ENCODE data around the gene CYP4F11. TPM values are rescaled to one million over a fixed set of nuclear protein-coding genes. Genes with fewer than 3 reads are reported as not detected.
"Not testable (repeated sequence)": the region's sequence is repeated elsewhere in the genome, so short reads cannot be mapped to it uniquely, and the experiment has no call there.

Gene CYP4F11, protein sequence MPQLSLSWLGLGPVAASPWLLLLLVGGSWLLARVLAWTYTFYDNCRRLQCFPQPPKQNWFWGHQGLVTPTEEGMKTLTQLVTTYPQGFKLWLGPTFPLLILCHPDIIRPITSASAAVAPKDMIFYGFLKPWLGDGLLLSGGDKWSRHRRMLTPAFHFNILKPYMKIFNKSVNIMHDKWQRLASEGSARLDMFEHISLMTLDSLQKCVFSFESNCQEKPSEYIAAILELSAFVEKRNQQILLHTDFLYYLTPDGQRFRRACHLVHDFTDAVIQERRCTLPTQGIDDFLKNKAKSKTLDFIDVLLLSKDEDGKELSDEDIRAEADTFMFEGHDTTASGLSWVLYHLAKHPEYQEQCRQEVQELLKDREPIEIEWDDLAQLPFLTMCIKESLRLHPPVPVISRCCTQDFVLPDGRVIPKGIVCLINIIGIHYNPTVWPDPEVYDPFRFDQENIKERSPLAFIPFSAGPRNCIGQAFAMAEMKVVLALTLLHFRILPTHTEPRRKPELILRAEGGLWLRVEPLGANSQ
- total RNA-seq (2014; rRNA removed; shearing (Covaris generic)) = 0.13 TPM in 1 of 2 replicates, not detected in the other

DNA sequence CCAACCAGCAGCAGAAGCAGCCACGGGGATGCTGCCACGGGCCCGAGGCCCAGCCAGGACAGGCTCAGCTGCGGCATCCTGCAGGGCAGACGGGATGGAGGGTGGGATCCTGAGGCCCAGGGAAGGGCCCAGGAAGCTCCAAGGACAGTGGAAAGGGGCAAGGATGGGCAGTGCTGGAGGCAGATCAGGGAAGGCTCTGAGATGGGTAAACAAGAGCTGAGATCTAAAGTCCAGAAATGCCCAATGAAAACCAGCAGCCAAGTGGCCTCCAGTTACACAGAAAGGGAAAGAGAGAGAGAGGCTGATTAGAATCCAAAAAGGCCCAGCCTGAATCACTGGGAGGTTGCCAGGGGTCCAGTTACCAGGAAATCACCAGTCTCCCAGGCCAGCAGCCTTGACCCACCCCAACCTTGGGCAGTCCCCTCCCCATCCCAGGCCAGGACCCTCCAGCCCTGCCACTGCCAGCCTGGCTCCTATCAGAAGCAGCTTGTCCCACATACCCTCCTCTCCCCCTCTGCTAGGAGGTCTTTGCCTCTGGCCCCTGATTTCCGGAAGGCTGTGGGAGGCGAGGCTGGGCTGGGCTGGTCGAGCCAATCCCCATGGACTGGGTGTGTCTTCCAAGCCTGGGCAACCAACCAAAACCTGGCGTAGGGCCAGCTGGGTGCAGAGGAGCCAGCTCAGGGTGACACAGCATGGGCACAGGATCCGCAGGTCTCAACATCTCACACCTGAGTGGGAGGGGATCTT lies at the start of gene CYP4F11:
CYP4F11 (minus strand) TSS at position 198 of the 747 bp plus-strand sequence; CDS start at position 77, 121 bp downstream.
- DNase-seq = peak; percentile 36 to 42
- H3K27ac ChIP-seq = no peak within 1 kb of the TSS
- H3K9me3 ChIP-seq (replicated peaks) = no peaks in the 10 kb centered on the region; the same call in 1 of the 2 replicates

DNA sequence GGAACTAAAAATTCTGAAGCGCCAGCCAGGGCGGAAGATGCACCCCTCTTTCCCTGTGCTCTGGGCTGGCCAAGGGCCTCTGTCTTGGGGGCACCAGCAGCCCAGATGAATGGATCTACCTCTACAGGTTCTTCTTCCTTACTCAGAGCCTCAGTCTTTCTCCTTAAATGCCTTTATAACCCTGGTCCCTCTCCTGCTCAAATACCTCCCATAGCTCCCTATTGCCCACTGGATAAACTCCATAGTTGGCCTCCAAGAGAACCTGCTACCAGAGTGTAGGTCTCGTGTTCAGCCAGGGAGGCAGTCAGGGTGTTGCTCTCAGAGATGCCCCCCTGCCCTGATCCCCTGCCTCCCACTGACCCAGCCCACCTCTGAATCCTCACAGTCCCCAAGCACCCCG lies 45.0 kb upstream of the CYP4F11 start:
- H3K4me1 ChIP-seq = no peaks in the 10 kb centered on the region
- no peaks in the 10 kb centered on the region for H3K36me3 ChIP-seq

More for the DNA sequence above, at the start of gene CYP4F11:
- Histone ChIP-seq H3K4me1 (no peaks in the 10 kb centered on the region), H3K36me3 (no peaks in the 10 kb centered on the region), H3K27me3 (no peaks in the 10 kb centered on the region), H3K4me3 (no peak within 1 kb of the TSS)

DNA sequence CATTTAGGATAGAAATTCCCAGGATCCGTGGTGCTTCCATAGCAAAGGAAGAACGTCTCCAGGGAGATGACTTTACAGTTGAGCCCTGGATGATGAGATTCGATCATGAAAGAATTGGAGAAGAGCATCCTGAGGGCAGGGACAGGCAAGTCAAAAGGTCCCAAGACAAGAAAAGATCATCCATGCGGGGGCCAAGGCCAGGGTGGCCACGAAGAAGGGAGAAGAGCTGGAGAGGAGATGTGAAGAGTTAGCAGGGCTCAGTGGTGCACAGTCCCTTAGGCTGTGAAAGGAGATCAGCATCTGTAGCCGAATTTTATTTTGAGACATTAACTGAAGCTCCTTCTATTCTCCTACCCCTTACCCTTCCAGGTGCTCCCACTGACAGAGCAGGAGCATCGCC lies 43.4 kb upstream of the CYP4F11 start:
- Histone ChIP-seq H3K4me1 (no peaks in the 10 kb centered on the region), H3K4me3 (no peak overlapping the region), H3K27ac (no peak overlapping the region), H3K9me3 (replicated peaks) (peaks cover 3% of the 10 kb centered on the region; the same call in 1 of the 2 replicates), H3K36me3 (no peaks in the 10 kb centered on the region), H3K27me3 (no peaks in the 10 kb centered on the region)
- DNase-seq = no peak

More for the DNA sequence above, 45.0 kb upstream of the CYP4F11 start:
- Histone ChIP-seq H3K27me3 (no peaks in the 10 kb centered on the region), H3K4me3 (no peak overlapping the region), H3K27ac (no peak overlapping the region), H3K9me3 (replicated peaks) (peaks cover 3% of the 10 kb centered on the region; the same call in 1 of the 2 replicates)
- DNase-seq = no peak

DNA sequence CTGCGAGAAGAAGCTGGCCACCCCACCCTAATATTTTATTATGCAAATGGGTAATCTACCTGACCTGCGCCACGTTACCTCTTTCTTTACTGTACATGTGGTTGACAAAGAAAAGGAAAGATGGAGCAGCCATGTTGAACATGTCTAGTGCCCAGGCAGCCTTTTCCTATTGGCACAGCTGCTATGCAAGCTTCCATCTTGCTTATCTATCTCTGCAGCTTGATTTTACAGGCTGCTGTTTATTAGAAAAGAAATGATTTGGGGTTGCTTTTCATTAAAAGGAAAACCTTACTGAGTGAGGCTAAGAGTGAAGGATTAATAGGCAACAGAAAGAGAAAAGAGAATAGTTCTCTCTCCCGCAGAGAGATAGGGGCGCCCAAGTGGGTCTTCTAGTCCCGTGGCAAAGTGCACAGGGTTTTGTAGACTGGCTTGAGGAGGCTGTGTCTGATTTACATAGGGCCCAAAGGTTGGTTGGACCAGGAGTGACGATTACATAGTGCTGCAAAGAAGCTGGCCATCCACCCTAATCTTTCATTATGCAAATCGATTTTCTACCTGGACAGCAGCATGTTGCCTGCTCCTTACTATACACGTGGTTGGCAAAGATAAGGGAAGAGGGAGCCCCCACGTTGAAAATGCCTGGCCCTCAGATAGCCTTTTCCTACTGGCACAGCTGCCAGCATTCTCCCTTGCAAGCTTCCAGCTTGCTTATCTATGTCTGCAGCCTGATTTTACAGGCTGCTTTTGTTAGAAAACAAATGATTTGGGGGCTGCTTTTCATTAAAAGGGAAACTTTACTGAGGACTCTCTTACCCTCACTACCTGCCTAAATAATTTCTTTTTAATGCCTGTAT lies 42.7 kb upstream of the CYP4F11 start:
- H3K36me3 ChIP-seq = no peaks in the 10 kb centered on the region
- DNase-seq = no peak
- H3K27ac ChIP-seq = no peak overlapping the region
- no peak overlapping the region for H3K4me3 ChIP-seq
- no peaks in the 10 kb centered on the region for H3K27me3 ChIP-seq
- H3K4me1 ChIP-seq = no peaks in the 10 kb centered on the region
- peaks cover 3% of the 10 kb centered on the region; the same call in 1 of the 2 replicates for H3K9me3 ChIP-seq (replicated peaks)

DNA sequence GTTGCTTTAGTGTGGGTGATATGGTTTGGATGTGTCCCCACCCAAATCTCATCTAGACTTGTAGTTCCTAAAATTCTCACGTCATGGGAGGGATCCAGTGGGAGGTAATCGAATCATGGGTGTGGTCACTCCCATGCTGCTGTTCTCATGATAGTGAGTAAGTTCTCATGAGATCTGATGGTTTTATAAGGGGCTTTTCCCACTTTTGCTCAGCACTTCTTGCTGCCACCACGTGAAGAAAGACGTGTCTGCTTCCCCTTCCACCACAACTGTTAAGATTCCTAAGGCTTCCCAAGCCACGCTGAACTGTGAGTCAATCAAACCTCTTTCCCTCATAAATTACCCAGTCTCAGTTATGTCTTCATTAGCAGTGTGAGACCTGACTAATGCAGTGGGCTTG lies 40.5 kb upstream of the CYP4F11 start:
- H3K27me3 ChIP-seq = no peaks in the 10 kb centered on the region
- no peak for DNase-seq
- H3K9me3 ChIP-seq (replicated peaks) = peaks cover 3% of the 10 kb centered on the region; the same call in 1 of the 2 replicates
- no peaks in the 10 kb centered on the region for H3K4me1 ChIP-seq
- no peak overlapping the region for H3K4me3 ChIP-seq
- H3K27ac ChIP-seq = no peak overlapping the region
- no peaks in the 10 kb centered on the region for H3K36me3 ChIP-seq

DNA sequence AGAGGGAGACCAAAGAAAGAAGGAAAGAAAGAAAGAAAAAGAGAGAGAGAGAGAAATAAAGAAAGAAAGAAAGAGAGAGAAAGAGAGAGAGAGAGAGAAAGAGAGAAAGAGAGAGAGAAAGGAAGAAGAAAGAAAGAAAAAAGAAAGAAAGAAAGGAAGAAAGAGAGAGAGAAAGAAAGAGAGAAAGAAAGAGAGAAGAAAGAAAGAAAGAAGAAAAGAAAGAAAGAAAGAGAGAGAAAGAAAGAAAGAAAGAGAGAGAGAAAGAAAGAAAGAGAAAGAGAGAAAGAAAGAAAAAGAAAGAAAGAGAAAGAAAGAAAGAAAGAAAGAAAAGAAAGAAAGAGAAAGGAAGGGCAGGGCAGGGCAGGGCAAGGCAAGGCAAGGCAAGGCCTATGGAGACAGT lies 37.7 kb upstream of the CYP4F11 start:
- not testable (repeated sequence) for H3K36me3 ChIP-seq; H3K27me3 ChIP-seq; H3K4me3 ChIP-seq; H3K9me3 ChIP-seq (replicated peaks); H3K27ac ChIP-seq; H3K4me1 ChIP-seq; DNase-seq

DNA sequence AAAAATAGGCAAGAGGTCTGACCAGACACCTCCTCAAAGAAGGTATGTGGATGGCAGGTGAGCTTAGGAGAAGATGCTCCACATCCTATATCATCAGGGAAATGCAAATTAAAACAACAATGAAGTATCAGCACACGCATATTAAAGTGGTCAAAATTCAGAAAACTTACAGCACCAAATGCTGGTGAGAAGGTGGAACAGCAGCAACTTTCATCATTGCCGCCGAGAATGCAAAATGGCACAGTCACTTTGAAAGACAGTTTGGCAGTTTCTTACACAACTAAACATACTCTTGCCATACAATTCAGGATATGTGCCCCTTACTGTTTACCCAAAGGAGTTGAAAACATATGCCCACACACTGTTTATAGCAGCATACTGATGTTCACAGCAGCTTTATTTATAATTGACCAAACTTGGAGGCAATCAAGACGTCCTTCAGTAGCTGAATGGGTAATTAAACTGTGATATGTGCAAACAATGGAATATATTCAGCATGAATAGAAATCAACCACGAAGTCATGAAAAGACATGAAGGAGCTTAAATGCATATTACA lies 37.0 kb upstream of the CYP4F11 start:
- Histone ChIP-seq H3K4me1 (no peaks in the 10 kb centered on the region), H3K27ac (no peak overlapping the region), H3K36me3 (no peaks in the 10 kb centered on the region), H3K27me3 (no peaks in the 10 kb centered on the region), H3K9me3 (replicated peaks) (no peaks in the 10 kb centered on the region), H3K4me3 (no peak overlapping the region)
- DNase-seq = no peak

DNA sequence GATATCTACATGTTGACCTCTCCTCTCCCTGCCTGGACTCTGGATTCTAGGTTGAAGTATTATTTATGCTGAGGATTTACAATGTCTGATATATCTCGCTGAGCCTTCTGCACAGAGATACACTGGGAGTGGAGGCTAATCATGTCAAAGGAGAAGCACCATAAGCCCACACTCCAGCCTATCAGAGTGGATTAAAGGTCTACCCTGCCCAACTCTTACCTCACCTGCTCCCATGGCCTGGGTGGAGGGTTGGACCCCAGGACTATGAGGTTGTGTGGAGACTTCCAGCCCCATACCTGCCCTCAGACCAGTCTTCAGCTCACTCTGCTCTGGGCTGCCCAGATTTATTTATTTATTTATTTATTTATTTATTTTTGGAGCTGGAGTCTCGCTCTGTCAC lies 29.9 kb upstream of the CYP4F11 start:
- H3K4me1 ChIP-seq = no peaks in the 10 kb centered on the region
- no peaks in the 10 kb centered on the region for H3K27me3 ChIP-seq
- no peak for DNase-seq
- H3K27ac ChIP-seq = no peak overlapping the region
- no peaks in the 10 kb centered on the region for H3K9me3 ChIP-seq (replicated peaks)
- H3K36me3 ChIP-seq = no peaks in the 10 kb centered on the region
- H3K4me3 ChIP-seq = no peak overlapping the region

DNA sequence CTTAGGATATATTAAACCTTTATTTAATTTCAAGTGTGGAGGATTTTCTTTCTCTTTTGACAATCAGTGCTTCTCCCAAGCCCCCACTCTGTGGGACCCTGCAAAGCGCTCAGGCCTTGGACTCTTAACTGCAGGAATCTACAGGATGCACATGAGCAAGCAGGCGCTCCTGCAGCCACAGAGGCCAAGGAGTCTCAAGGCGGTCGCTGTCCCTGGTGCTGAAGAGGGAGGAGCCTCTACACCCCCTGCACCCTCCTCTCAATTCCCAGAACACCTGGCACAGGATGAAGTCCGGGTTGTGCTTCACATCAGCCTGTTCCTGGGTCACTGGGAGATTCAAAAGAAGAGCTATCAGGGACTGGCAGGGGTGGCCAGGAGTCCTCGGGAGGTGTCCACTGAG lies 28.0 kb upstream of the CYP4F11 start:
- Histone ChIP-seq H3K27me3 (no peaks in the 10 kb centered on the region), H3K4me1 (no peaks in the 10 kb centered on the region), H3K9me3 (replicated peaks) (no peaks in the 10 kb centered on the region), H3K4me3 (no peak overlapping the region), H3K36me3 (no peaks in the 10 kb centered on the region), H3K27ac (no peak overlapping the region)
- DNase-seq = peak in 1 of 2 experiments; percentile 23

DNA sequence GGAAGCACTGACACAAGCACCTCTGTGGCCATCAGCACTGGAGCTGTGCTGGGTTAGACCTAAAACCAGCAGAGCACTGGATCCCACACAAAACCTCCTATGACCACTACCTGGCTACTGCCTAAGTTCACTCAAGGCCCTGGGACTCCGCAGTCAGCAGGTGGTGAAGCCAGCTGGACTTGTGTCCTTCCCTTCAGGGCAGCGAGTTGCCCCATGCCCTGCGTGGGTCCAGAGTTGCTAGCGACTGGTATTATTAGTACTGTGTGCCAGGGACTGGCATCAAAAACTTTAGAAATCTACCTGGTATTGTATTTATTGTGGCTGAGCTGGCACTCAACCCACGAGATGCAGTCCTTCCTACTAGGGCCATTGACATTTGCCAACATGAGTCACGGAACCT lies 20.5 kb upstream of the CYP4F11 start:
- DNase-seq = no peak

DNA sequence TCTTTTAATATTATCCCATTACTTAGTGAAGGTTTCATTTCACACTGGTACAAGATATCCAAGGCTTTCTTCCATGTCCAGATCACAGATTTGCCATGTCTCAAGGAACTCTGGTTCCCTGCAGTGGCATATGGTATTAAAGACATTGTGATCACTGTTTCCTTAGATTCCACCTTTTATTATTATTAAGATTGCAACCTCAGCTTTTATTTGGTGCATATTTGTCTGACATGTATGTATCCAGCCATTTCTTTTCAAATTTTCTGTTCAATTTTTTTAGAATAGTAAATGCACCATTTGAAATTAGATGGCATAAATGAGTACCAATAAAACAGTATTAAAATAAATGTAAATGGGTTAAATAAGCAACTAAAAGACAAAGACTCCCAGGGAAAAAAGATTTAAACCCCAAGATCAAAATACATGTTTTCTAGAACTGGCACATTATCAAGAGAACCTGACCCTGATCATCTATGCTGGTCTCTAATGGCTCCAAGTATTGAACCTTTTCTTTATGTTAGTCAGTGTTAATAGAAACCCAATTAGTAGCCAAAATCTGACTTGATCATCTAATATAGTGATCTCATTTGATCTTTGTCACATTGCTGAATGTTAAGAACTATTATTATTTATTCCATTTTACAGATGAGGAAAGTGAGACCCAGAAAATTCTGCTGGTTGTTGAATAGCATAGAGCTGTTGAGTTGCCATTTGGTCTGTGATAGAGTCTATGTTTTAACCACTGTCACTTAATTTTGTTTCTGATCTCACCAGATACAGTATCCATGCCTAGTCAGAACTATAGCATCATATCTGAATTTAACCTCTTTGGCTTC lies 14.1 kb upstream of the CYP4F11 start, which contains the start of gene OR10H4:
OR10H4 (plus strand) TSS at position 786 of the 836 bp plus-strand sequence; CDS start at position 786, 0 bp downstream.
- Histone ChIP-seq H3K4me1 (no peaks in the 10 kb centered on the region), H3K9me3 (replicated peaks) (peaks cover 22% of the 10 kb centered on the region), H3K4me3 (no peak within 1 kb of the TSS), H3K27me3 (no peaks in the 10 kb centered on the region), H3K27ac (no peak within 1 kb of the TSS), H3K36me3 (no peaks in the 10 kb centered on the region; the same call in 1 of the 2 replicates)
- no peak for DNase-seq

More for the DNA sequence above, 20.5 kb upstream of the CYP4F11 start:
- H3K9me3 ChIP-seq (replicated peaks) = no peaks in the 10 kb centered on the region
- H3K4me3 ChIP-seq = no peak overlapping the region
- no peaks in the 10 kb centered on the region for H3K4me1 ChIP-seq
- no peaks in the 10 kb centered on the region for H3K27me3 ChIP-seq
- H3K27ac ChIP-seq = no peak overlapping the region
- no peaks in the 10 kb centered on the region for H3K36me3 ChIP-seq

DNA sequence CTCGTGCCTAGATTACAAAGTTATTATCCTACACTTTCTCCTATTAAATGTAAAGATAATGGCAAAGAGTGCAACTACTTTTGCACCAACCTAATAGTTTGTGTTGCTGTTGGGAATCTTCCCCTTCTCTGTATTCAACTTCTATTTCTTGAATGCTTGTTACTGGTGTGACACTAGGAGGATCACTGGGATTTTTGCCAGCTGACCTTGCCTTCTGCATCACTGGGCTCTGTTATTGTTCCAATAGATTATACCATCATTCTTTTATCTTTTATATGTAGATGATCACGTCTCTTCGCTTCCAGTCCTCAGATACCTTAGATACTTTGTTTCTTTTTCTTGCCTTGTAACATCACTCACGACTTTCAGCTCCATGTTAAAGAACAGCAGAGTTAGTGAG lies 11.0 kb upstream of the CYP4F11 start:
- peaks cover 22% of the 10 kb centered on the region for H3K9me3 ChIP-seq (replicated peaks)

DNA sequence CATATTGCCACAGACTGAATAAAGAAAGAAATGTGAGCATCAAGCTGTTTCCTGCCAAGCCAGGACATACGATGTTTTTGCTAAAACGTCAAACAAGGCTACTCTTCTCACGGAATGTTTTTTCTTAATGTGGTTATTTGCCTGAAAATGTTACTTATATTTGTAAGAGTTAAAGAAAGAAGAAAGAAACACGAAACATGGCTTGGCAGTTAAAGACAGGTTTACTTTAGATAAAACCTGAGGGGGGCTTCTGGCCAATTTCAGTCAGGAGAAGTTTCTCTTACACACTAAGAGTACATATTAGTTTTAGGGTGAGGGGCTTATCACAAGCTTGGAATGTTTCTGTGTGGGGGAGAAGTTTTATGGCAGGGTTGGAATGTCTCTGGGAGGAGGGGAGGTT lies 10.1 kb upstream of the CYP4F11 start:
- Histone ChIP-seq H3K27me3 (no peaks in the 10 kb centered on the region), H3K9me3 (replicated peaks) (peaks cover 22% of the 10 kb centered on the region), H3K27ac (no peak overlapping the region), H3K4me3 (no peak overlapping the region), H3K4me1 (no peaks in the 10 kb centered on the region), H3K36me3 (no peaks in the 10 kb centered on the region; the same call in 1 of the 2 replicates)
- no peak for DNase-seq

More for the DNA sequence above, 11.0 kb upstream of the CYP4F11 start:
- Histone ChIP-seq H3K4me1 (no peaks in the 10 kb centered on the region), H3K4me3 (no peak overlapping the region), H3K36me3 (no peaks in the 10 kb centered on the region; the same call in 1 of the 2 replicates), H3K27ac (no peak overlapping the region), H3K27me3 (no peaks in the 10 kb centered on the region)
- DNase-seq = no peak
